ENCODE results near the gene SNAPIN. TPM values are rescaled to one million over a fixed set of nuclear protein-coding genes. Genes with fewer than 3 reads are reported as not detected.
A peak's percentile ranks its signal among the peaks of the same experiment; 100 is the strongest.
"Not testable (repeated sequence)": the region's sequence is repeated elsewhere in the genome, so short reads cannot be mapped to it uniquely, and the experiment has no call there.

Gene SNAPIN
- total RNA-seq, 4 donors from 2014 or later, result 58.9 to 77.4 (median 69.4) TPM

DNA sequence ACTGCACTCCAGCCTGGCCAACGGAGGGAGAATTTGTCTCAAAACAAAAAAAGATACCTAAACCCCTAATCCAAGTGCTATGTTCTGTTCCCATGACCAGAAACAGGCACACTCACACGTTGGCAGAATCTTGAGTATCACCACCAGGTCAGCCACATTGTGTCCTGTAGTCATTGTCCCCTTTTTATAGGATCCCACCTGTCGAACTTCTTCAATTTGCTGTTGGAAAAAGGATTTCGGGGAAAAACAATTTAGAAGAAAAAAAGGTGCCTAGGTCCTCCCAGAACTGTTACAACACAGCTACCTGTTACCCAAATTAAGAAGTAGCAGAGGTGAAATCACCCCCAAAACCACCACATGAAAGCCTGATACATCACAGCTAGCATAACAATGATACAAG, 8.9 kb downstream of the SNAPIN start:
- no peaks in the 10 kb centered on the region for H3K9me3 ChIP-seq
- H3K4me1 ChIP-seq, result peaks cover 0 to 32% (median 5%) of the 10 kb centered on the region in 3 donors
- TF ChIP-seq POLR2A (IDR thresholded peaks at IDR 0.05), result no peak
- TF ChIP-seq EP300 (IDR thresholded peaks at IDR 0.05), result no peak
- TF ChIP-seq, protein P1, sequence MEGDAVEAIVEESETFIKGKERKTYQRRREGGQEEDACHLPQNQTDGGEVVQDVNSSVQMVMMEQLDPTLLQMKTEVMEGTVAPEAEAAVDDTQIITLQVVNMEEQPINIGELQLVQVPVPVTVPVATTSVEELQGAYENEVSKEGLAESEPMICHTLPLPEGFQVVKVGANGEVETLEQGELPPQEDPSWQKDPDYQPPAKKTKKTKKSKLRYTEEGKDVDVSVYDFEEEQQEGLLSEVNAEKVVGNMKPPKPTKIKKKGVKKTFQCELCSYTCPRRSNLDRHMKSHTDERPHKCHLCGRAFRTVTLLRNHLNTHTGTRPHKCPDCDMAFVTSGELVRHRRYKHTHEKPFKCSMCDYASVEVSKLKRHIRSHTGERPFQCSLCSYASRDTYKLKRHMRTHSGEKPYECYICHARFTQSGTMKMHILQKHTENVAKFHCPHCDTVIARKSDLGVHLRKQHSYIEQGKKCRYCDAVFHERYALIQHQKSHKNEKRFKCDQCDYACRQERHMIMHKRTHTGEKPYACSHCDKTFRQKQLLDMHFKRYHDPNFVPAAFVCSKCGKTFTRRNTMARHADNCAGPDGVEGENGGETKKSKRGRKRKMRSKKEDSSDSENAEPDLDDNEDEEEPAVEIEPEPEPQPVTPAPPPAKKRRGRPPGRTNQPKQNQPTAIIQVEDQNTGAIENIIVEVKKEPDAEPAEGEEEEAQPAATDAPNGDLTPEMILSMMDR (IDR thresholded peaks at IDR 0.05), result no peak
- no peak for TF ChIP-seq POLR2AphosphoS5 (IDR thresholded peaks at IDR 0.05)
- H3K36me3 ChIP-seq, result peaks cover 9 to 70% of the 10 kb centered on the region in 2 donors
- no peak for ATAC-seq
- no peak overlapping the region for H3K27ac ChIP-seq
- no peak overlapping the region for H3K4me3 ChIP-seq
- no peaks in the 10 kb centered on the region for H3K27me3 ChIP-seq
- WGBS, 2 donors (ENCODE audit: low coverage in 1 of 2), result 76 to 82% methylated on average over 4 of the region's 4 CpGs

DNA sequence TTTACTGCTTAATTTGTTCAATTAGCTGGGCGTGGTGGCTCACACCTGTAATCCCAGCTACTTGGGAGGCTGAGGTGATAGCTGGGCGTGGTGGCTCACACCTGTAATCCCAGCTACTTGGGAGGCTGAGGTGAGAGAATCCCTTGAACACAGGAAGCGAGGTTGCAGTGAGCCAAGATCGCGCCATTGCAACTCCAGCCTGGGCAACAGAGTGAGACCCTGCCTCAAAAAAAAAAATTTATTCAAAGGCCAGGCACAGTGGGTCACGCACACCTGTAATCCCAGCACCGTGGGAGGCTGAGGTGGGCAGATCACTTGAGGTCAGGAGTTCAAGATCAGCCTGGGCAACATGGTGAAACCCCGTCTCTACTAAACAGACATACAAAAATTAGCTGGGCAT, 10.2 kb downstream of the SNAPIN start:
- WGBS, 2 donors (ENCODE audit: low coverage in 1 of 2), result 100% methylated on average over 2 of the region's 8 CpGs; no CpG with 5 or more reads in 1 of the 2 donors
- H3K4me1 ChIP-seq, result peaks cover 0 to 32% (median 5%) of the 10 kb centered on the region in 3 donors
- not testable (repeated sequence) for H3K27me3 ChIP-seq, H3K27ac ChIP-seq, H3K9me3 ChIP-seq, H3K4me3 ChIP-seq, ATAC-seq
- peaks cover 9 to 57% of the 10 kb centered on the region in 2 donors for H3K36me3 ChIP-seq

DNA sequence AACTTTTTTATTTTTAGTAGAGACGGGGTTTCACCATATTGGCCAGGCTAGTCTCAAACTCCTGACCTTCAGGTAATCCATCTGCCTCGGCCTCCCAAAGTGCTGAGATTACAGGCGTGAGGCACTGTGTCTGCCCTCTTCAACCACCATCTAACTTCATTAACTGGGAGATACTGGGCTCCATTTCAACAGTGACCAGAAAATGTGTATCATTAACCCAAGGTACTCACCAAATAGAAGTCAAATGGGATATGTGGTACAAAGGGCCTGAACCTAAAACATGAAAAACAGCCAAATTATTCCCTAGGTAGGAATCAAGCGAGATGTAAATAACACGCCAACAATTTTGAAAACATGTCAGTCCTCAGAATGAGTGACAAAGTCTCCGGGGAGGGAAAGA, 11.1 kb downstream of the SNAPIN start:
- peak overlapping the region in 1 of 2 donors; percentile 80 for H3K4me3 ChIP-seq
- peak overlapping the region in 2 of 4 donors; percentile 85 to 90 for H3K27ac ChIP-seq
- TF ChIP-seq, protein P1 (IDR thresholded peaks at IDR 0.05), result no peak
- TF ChIP-seq POLR2A (IDR thresholded peaks at IDR 0.05), result no peak

DNA sequence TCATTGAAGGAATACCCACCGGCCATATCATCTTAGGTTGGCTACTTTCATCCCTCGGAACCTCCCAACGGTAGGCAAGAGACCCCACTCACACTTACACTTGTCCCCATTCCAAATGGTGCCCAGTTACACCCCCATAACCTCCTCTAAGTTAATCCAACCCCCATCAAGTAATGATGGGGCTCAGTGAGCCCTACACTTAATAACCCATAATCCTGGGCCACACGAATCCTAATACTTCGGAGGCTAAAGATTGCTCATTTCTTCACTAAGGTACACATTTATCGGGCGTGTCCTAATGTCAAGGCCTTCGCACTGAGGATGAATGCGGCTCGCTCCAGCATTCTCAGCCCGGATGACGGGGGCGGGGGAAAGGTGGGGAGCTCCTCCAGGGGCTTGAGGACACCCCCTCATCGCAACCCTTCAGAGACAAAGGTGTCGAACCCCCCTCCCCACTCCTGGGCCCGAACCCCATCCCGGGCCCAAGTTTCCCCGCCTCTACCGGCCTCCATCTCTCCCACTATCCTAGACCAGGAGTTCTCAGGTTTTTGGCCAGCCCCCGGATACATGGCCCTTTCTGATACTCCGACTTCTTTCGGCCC, 11.9 kb downstream of the SNAPIN start:
- TF ChIP-seq POLR2A (IDR thresholded peaks at IDR 0.05) (no peak), POLR2AphosphoS5 (IDR thresholded peaks at IDR 0.05) (no peak), EP300 (IDR thresholded peaks at IDR 0.05) (no peak)
- TF ChIP-seq, protein P1 (IDR thresholded peaks at IDR 0.05), result no peak
- no peaks in the 10 kb centered on the region for H3K9me3 ChIP-seq
- H3K27me3 ChIP-seq, result no peaks in the 10 kb centered on the region
- H3K36me3 ChIP-seq, result peaks cover 3 to 41% of the 10 kb centered on the region in 2 donors
- H3K4me1 ChIP-seq, result peaks cover 0 to 32% (median 5%) of the 10 kb centered on the region in 3 donors
- ATAC-seq, result peak; percentile 0
- H3K27ac ChIP-seq, result peak overlapping the region; percentile 19 to 90 (median 86)
- peak overlapping the region; percentile 68 to 80 for H3K4me3 ChIP-seq
- WGBS, 2 donors (ENCODE audit: low coverage in 1 of 2), result 1% methylated on average over 11 to 14 of the region's 22 CpGs

More for the DNA sequence above, 11.1 kb downstream of the SNAPIN start:
- H3K27me3 ChIP-seq, result no peaks in the 10 kb centered on the region
- H3K36me3 ChIP-seq, result peaks cover 9 to 48% of the 10 kb centered on the region in 2 donors
- no peaks in the 10 kb centered on the region for H3K9me3 ChIP-seq
- no peak for ATAC-seq
- peaks cover 0 to 32% (median 5%) of the 10 kb centered on the region in 3 donors for H3K4me1 ChIP-seq
- WGBS, 2 donors (ENCODE audit: low coverage in 1 of 2), result 70 to 80% methylated on average over 3 to 6 of the region's 6 CpGs

DNA sequence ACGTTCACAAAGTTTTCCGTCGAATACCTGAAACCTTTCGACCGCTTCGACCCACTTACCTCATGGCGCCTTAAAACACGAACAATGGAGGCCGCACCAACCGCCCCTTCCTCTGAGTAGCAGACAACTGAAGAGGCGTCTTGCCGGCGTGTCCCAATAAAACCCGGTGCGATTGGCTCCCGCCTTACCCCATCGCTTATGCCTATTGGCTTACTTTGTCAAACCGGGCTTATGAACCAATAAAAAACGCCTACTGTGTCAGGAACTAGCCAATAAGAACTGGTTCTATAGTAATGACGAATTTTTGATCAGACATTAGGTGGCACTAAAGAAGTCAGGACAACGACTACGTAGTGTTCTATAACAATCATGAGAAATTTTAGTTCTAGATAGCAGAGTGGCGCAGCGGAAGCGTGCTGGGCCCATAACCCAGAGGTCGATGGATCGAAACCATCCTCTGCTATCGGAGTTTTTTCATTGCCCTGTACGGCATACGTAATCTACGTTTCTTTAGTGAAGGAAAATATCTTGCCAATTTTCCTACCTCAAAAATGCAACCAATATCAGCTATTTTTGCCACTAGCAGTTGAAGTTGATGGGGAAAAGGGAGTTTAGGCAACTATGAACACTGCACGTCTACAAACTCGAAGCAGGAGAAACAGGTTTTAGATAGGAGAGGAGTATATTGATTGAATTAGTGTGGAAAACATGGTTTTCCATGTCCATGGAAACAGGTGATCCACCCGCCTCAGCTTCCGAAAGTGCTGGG, 12.5 kb downstream of the SNAPIN start, which contains the start of gene ILF2:
TSS of gene ILF2 (minus strand) at position 135 of the 769 bp plus-strand sequence. CDS start at position 64, 71 bp downstream.
- Histone ChIP-seq H3K4me1 (peaks cover 0 to 32% (median 5%) of the 10 kb centered on the region in 3 donors), H3K27ac (peak within 1 kb of the TSS; percentile 85 to 90 (median 88)), H3K27me3 (no peaks in the 10 kb centered on the region), H3K4me3 (peak within 1 kb of the TSS; percentile 68 to 80), H3K9me3 (no peaks in the 10 kb centered on the region), H3K36me3 (peaks cover 0 to 34% of the 10 kb centered on the region in 2 donors)
- 0 to 1% methylated on average over 20 to 33 of the region's 35 CpGs for WGBS, 2 donors (ENCODE audit: low coverage in 1 of 2)
- TF ChIP-seq, protein P1 (IDR thresholded peaks at IDR 0.05), result no peak
- TF ChIP-seq POLR2A (IDR thresholded peaks at IDR 0.05) (peak; percentile 74 to 79), POLR2AphosphoS5 (IDR thresholded peaks at IDR 0.05) (peak; percentile 95)
- ATAC-seq, result peak; percentile 98

Measured in gastroesophageal sphincter (tissue), 4 donors.